Smooth muscle cell of the brain vasculature (primary cell): ENCODE measurements around the gene PLA2G4B.

Experiments
- DNase-seq: peaks from one replicate; pipeline ENCODE4 v3.0.0-alpha.2; 2012; ENCODE audit warnings: low read depth, low spot score

PLA2G4B gene

GRCh38 chr15:41849204-41849603, 10.6 kb downstream of the PLA2G4B start:
- no peak for DNase-seq

GRCh38 chr15:41849861-41850260, 11.2 kb downstream of the PLA2G4B start:
- DNase-seq, result no peak

GRCh38 chr15:41850482-41851166, 12.0 kb downstream of the PLA2G4B start:
- no peak for DNase-seq

- DNase-seq, result no peak
Measured at GRCh38 chr15:41851167-41851523, 12.5 kb downstream of the PLA2G4B start.

GRCh38 chr15:41851755-41852370, 13.2 kb downstream of the PLA2G4B start:
- DNase-seq, result no peak

GRCh38 chr15:41852736-41853590, 14.3 kb downstream of the PLA2G4B start:
- DNase-seq, result no peak

- no peak for DNase-seq
Measured at GRCh38 chr15:41853831-41854230, 15.2 kb downstream of the PLA2G4B start.

GRCh38 chr15:41854443-41854842, 15.8 kb downstream of the PLA2G4B start:
- DNase-seq, result no peak

- no peak for DNase-seq
Measured at GRCh38 chr15:41855261-41855961, 16.8 kb downstream of the PLA2G4B start.

GRCh38 chr15:41856262-41856661, 17.6 kb downstream of the PLA2G4B start:
- DNase-seq, result no peak

- no peak for DNase-seq
Measured at GRCh38 chr15:41856716-41857115, 18.1 kb downstream of the PLA2G4B start.

GRCh38 chr15:41857316-41857715, 18.7 kb downstream of the PLA2G4B start:
- DNase-seq, result no peak

GRCh38 chr15:41858756-41859155, 20.1 kb downstream of the PLA2G4B start:
- no peak for DNase-seq

GRCh38 chr15:41860049-41860828, 21.6 kb downstream of the PLA2G4B start:
- no peak for DNase-seq

GRCh38 chr15:41861736-41862356, 23.2 kb downstream of the PLA2G4B start:
- no peak for DNase-seq

GRCh38 chr15:41862515-41863116, 24.0 kb downstream of the PLA2G4B start:
- DNase-seq, result peak; percentile 13

GRCh38 chr15:41865490-41866055, 26.9 kb downstream of the PLA2G4B start:
- DNase-seq, result no peak

- DNase-seq, result no peak
Measured at GRCh38 chr15:41866263-41866703, 27.6 kb downstream of the PLA2G4B start.

GRCh38 chr15:41866872-41867579, 28.4 kb downstream of the PLA2G4B start:
- DNase-seq, result no peak
